Measurements from ENCODE around the gene ZDHHC22. TPM values are rescaled to one million over a fixed set of nuclear protein-coding genes. Genes with fewer than 3 reads are reported as not detected.

ZDHHC22 gene
- total RNA-seq, 2 donors from 2014 or later: 0.38 to 1.7 TPM

- peak within 1 kb of the TSS; percentile 79 for H3K4me3 ChIP-seq (ENCODE audit: low read length)
- Mint-ChIP-seq H3K27me3 (ENCODE audit: insufficient read depth) (no peaks in the 10 kb centered on the region), H3K9me3 (peaks cover under 1% of the 10 kb centered on the region), H3K36me3 (ENCODE audit: low read depth) (no peaks in the 10 kb centered on the region), H3K27ac (peak within 1 kb of the TSS; percentile 96), H3K4me3 (peak within 1 kb of the TSS; percentile 95), H3K4me1 (peaks cover 21% of the 10 kb centered on the region)
- DNase-seq: peak; percentile 99
- H3K4me1 ChIP-seq (ENCODE audit: control insufficient read depth, insufficient read depth, low read length): peaks cover 8% of the 10 kb centered on the region
- H3K27me3 ChIP-seq (ENCODE audit: control insufficient read depth, insufficient read depth, low read length, poor library complexity, severe bottlenecking): no peaks in the 10 kb centered on the region
- no peaks in the 10 kb centered on the region for H3K9me3 ChIP-seq (ENCODE audit: control insufficient read depth, low read length)
- H3K36me3 ChIP-seq (ENCODE audit: control insufficient read depth, insufficient read depth, low read length): no peaks in the 10 kb centered on the region
- 0% methylated on average over 59 to 87 of the region's 87 CpGs for WGBS, 2 experiments (ENCODE audit: insufficient coverage in 1 of 2, insufficient read length in 1 of 2)
- peak within 1 kb of the TSS; percentile 84 for H3K27ac ChIP-seq (ENCODE audit: low read depth, low read length)
- H3K9ac ChIP-seq (ENCODE audit: extremely low read depth, low read length, poor library complexity, severe bottlenecking): peak within 1 kb of the TSS; percentile 82
- TF ChIP-seq, protein P1, sequence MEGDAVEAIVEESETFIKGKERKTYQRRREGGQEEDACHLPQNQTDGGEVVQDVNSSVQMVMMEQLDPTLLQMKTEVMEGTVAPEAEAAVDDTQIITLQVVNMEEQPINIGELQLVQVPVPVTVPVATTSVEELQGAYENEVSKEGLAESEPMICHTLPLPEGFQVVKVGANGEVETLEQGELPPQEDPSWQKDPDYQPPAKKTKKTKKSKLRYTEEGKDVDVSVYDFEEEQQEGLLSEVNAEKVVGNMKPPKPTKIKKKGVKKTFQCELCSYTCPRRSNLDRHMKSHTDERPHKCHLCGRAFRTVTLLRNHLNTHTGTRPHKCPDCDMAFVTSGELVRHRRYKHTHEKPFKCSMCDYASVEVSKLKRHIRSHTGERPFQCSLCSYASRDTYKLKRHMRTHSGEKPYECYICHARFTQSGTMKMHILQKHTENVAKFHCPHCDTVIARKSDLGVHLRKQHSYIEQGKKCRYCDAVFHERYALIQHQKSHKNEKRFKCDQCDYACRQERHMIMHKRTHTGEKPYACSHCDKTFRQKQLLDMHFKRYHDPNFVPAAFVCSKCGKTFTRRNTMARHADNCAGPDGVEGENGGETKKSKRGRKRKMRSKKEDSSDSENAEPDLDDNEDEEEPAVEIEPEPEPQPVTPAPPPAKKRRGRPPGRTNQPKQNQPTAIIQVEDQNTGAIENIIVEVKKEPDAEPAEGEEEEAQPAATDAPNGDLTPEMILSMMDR (conservative IDR thresholded peaks at IDR 0.05): no peak
These were observed 43.7 kb downstream of the ZDHHC22 start, which contains the start of gene CIPC for GRCh38 chr14:77097700-77098528. Gene CIPC (plus strand): TSS chr14:77098258. CDS start chr14:77105709, 7,451 bp downstream.

- Mint-ChIP-seq H3K27ac (peak overlapping the region; percentile 89), H3K9me3 (peaks cover 8% of the 10 kb centered on the region), H3K4me1 (peaks cover 21% of the 10 kb centered on the region), H3K36me3 (ENCODE audit: low read depth) (no peaks in the 10 kb centered on the region), H3K4me3 (peak overlapping the region; percentile 95), H3K27me3 (ENCODE audit: insufficient read depth) (no peaks in the 10 kb centered on the region)
- Histone ChIP-seq H3K27ac (ENCODE audit: low read depth, low read length) (peak overlapping the region; percentile 84), H3K36me3 (ENCODE audit: control insufficient read depth, insufficient read depth, low read length) (no peaks in the 10 kb centered on the region), H3K9ac (ENCODE audit: extremely low read depth, low read length, poor library complexity, severe bottlenecking) (peak overlapping the region; percentile 49), H3K4me1 (ENCODE audit: control insufficient read depth, insufficient read depth, low read length) (peaks cover 8% of the 10 kb centered on the region), H3K9me3 (ENCODE audit: control insufficient read depth, low read length) (peaks cover 5% of the 10 kb centered on the region), H3K4me3 (ENCODE audit: low read length) (peak overlapping the region; percentile 79), H3K27me3 (ENCODE audit: control insufficient read depth, insufficient read depth, low read length, poor library complexity, severe bottlenecking) (no peaks in the 10 kb centered on the region)
- WGBS, 2 experiments (ENCODE audit: insufficient coverage in 1 of 2, insufficient read length in 1 of 2): 14 to 18% methylated on average over 18 to 20 of the region's 20 CpGs
- no peak for DNase-seq
- TF ChIP-seq, protein P1 (conservative IDR thresholded peaks at IDR 0.05): no peak
These were observed 44.4 kb downstream of the ZDHHC22 start for GRCh38 chr14:77097006-77097699.

- TF ChIP-seq, protein P1 (conservative IDR thresholded peaks at IDR 0.05): peak; percentile 94
- Histone ChIP-seq H3K9me3 (ENCODE audit: control insufficient read depth, low read length) (peaks cover 21% of the 10 kb centered on the region), H3K4me1 (ENCODE audit: control insufficient read depth, insufficient read depth, low read length) (peaks cover 8% of the 10 kb centered on the region), H3K4me3 (ENCODE audit: low read length) (no peak overlapping the region), H3K27me3 (ENCODE audit: control insufficient read depth, insufficient read depth, low read length, poor library complexity, severe bottlenecking) (no peaks in the 10 kb centered on the region), H3K9ac (ENCODE audit: extremely low read depth, low read length, poor library complexity, severe bottlenecking) (no peak overlapping the region), H3K27ac (ENCODE audit: low read depth, low read length) (no peak overlapping the region), H3K36me3 (ENCODE audit: control insufficient read depth, insufficient read depth, low read length) (no peaks in the 10 kb centered on the region)
- H3K4me3 Mint-ChIP-seq: no peak overlapping the region
- peaks cover 26% of the 10 kb centered on the region for H3K9me3 Mint-ChIP-seq
- peak; percentile 95 for DNase-seq
- H3K36me3 Mint-ChIP-seq (ENCODE audit: low read depth): peaks cover 3% of the 10 kb centered on the region
- WGBS, 2 experiments (ENCODE audit: insufficient coverage in 1 of 2, insufficient read length in 1 of 2): 0 to 12% methylated on average over 5 to 6 of the region's 8 CpGs
- H3K4me1 Mint-ChIP-seq: peaks cover 20% of the 10 kb centered on the region
- H3K27ac Mint-ChIP-seq: no peak overlapping the region
- H3K27me3 Mint-ChIP-seq (ENCODE audit: insufficient read depth): no peaks in the 10 kb centered on the region
These were observed 46.8 kb downstream of the ZDHHC22 start for GRCh38 chr14:77094672-77095284.

Measured in endodermal cell (in vitro differentiated cells).